Measurements from ENCODE around the gene GRID1. TPM values are rescaled to one million over a fixed set of nuclear protein-coding genes. Genes with fewer than 3 reads are reported as not detected.

Gene GRID1
- total RNA-seq, 1 donor: not detected

- DNase-seq (ENCODE audit: low read depth): no peak
- H3K4me3 ChIP-seq (ENCODE audit: low read depth, low read length): no peak overlapping the region
- no peak for TF ChIP-seq CTCF (IDR thresholded peaks at IDR 0.05; ENCODE audit: insufficient read depth, low read depth, low read length)
These were observed 383.5 kb downstream of the GRID1 start for GRCh38 chr10:85983051-85983450.

- TF ChIP-seq CTCF (IDR thresholded peaks at IDR 0.05; ENCODE audit: insufficient read depth, low read depth, low read length): no peak
- DNase-seq (ENCODE audit: low read depth): no peak
- no peak overlapping the region for H3K4me3 ChIP-seq (ENCODE audit: low read depth, low read length)
These were observed 387.0 kb downstream of the GRID1 start for GRCh38 chr10:85979598-85979997.

GRCh38 chr10:85978566-85979358 lies 387.8 kb downstream of the GRID1 start:
- TF ChIP-seq CTCF (IDR thresholded peaks at IDR 0.05; ENCODE audit: insufficient read depth, low read depth, low read length): no peak
- DNase-seq (ENCODE audit: low read depth): no peak
- no peak overlapping the region for H3K4me3 ChIP-seq (ENCODE audit: low read depth, low read length)

- H3K4me3 ChIP-seq (ENCODE audit: low read depth, low read length): no peak overlapping the region
- DNase-seq (ENCODE audit: low read depth): no peak
- no peak for TF ChIP-seq CTCF (IDR thresholded peaks at IDR 0.05; ENCODE audit: insufficient read depth, low read depth, low read length)
These were observed 389.0 kb downstream of the GRID1 start for GRCh38 chr10:85977642-85978041.

- TF ChIP-seq CTCF (IDR thresholded peaks at IDR 0.05; ENCODE audit: insufficient read depth, low read depth, low read length): no peak
- DNase-seq (ENCODE audit: low read depth): no peak
- H3K4me3 ChIP-seq (ENCODE audit: low read depth, low read length): no peak overlapping the region
These were observed 390.3 kb downstream of the GRID1 start for GRCh38 chr10:85976267-85976793.

- no peak for TF ChIP-seq CTCF (IDR thresholded peaks at IDR 0.05; ENCODE audit: insufficient read depth, low read depth, low read length)
- no peak for DNase-seq (ENCODE audit: low read depth)
- no peak overlapping the region for H3K4me3 ChIP-seq (ENCODE audit: low read depth, low read length)
These were observed 395.1 kb downstream of the GRID1 start for GRCh38 chr10:85971494-85971893.

Measured in fibroblast of villous mesenchyme (primary cell).